ENCODE data around the gene LAMB4. TPM values are rescaled to one million over a fixed set of nuclear protein-coding genes. Genes with fewer than 3 reads are reported as not detected.

Gene LAMB4
- total RNA-seq, 1 donor from 2014 or later = not detected

DNA sequence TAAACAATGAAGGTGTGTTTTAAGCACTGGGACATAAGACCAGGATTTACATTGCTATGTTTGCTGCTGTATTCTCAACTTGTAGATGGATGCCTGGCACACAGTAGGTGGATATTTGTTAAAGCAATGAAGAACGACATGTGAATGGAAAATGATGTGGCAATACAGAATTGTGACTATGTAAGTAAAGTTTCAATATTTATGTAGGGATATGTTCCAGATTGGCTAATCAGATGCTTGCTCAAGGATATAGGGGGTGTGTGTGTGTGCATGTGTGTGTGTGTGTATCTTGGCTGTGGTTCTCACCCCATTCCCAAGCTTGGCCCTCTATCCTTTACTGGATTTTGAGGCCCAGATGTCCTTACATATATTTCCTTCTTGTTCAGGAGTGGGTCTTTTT is 84.5 kb downstream of the LAMB4 start:
- no peak for ATAC-seq (ENCODE audit: low read depth)
- intact Hi-C loops (cut with micrococcal nuclease) = no loop called here
- no peaks in the 10 kb centered on the region for H3K36me3 Mint-ChIP-seq (ENCODE audit: low read depth)
- no peaks in the 10 kb centered on the region for H3K27me3 Mint-ChIP-seq
- POLR2A ChIA-PET = no interaction called here
- no peak for DNase-seq
- no peak overlapping the region for H3K27ac Mint-ChIP-seq
- CTCF ChIA-PET = no interaction called here
- TF ChIP-seq, protein P1, sequence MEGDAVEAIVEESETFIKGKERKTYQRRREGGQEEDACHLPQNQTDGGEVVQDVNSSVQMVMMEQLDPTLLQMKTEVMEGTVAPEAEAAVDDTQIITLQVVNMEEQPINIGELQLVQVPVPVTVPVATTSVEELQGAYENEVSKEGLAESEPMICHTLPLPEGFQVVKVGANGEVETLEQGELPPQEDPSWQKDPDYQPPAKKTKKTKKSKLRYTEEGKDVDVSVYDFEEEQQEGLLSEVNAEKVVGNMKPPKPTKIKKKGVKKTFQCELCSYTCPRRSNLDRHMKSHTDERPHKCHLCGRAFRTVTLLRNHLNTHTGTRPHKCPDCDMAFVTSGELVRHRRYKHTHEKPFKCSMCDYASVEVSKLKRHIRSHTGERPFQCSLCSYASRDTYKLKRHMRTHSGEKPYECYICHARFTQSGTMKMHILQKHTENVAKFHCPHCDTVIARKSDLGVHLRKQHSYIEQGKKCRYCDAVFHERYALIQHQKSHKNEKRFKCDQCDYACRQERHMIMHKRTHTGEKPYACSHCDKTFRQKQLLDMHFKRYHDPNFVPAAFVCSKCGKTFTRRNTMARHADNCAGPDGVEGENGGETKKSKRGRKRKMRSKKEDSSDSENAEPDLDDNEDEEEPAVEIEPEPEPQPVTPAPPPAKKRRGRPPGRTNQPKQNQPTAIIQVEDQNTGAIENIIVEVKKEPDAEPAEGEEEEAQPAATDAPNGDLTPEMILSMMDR (IDR thresholded peaks at IDR 0.05) = no peak
- H3K4me3 Mint-ChIP-seq = no peak overlapping the region
- no peaks in the 10 kb centered on the region for H3K9me3 Mint-ChIP-seq
- H3K4me1 Mint-ChIP-seq = peaks cover 6% of the 10 kb centered on the region

DNA sequence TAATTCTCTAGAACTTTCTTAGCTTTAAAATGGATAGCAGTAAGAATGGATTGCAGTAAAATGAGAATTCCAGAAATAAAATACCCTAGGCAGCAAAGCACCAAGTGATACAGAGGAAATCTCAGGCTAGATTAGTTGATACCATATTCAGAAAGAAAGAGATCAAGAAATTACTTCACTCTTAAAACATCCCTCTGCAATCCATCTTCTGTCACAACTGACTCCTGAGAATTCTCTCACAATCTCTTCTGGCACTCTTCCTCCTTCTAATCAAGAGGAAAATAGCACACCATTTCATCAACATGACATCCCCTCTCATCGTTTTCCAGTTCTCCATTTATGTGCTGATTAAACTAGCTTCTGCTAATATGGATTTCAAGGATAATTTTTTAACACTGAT is 85.0 kb downstream of the LAMB4 start:
- Mint-ChIP-seq H3K4me1 (peaks cover 6% of the 10 kb centered on the region), H3K4me3 (no peak overlapping the region), H3K27me3 (no peaks in the 10 kb centered on the region), H3K36me3 (ENCODE audit: low read depth) (no peaks in the 10 kb centered on the region), H3K9me3 (no peaks in the 10 kb centered on the region), H3K27ac (no peak overlapping the region)
- ATAC-seq (ENCODE audit: low read depth) (no peak), DNase-seq (no peak)
- ChIA-PET CTCF (no interaction called here), POLR2A (no interaction called here)
- intact Hi-C loops (cut with micrococcal nuclease) = no loop called here
- TF ChIP-seq, protein P1 (IDR thresholded peaks at IDR 0.05) = no peak

DNA sequence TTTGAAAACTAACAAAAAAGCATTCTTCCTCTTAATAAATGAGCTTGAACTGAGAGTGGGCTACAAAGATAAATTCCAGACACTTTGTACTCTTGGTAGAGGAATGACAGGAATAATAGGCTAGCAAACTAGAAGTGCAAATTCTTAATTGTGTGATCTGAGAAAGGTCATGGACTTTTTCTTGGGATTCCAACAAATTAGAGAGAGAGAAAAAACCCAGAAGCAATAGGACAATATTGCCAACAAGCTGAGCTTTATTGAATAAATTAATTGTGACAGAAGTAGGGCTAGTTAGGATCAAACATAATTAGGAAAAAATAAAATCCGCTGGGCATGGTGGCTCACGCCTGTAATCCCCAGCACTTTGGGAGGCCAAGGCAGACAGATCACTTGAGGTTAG is 85.8 kb downstream of the LAMB4 start:
- POLR2A ChIA-PET = no interaction called here
- Mint-ChIP-seq H3K4me3 (no peak overlapping the region), H3K4me1 (peaks cover 6% of the 10 kb centered on the region), H3K27me3 (peaks cover 4% of the 10 kb centered on the region), H3K27ac (no peak overlapping the region), H3K36me3 (ENCODE audit: low read depth) (no peaks in the 10 kb centered on the region), H3K9me3 (no peaks in the 10 kb centered on the region)
- CTCF ChIA-PET = no interaction called here
- ATAC-seq (ENCODE audit: low read depth) = no peak
- no peak for DNase-seq
- intact Hi-C loops (cut with micrococcal nuclease) = no loop called here
- TF ChIP-seq, protein P1 (IDR thresholded peaks at IDR 0.05) = no peak

DNA sequence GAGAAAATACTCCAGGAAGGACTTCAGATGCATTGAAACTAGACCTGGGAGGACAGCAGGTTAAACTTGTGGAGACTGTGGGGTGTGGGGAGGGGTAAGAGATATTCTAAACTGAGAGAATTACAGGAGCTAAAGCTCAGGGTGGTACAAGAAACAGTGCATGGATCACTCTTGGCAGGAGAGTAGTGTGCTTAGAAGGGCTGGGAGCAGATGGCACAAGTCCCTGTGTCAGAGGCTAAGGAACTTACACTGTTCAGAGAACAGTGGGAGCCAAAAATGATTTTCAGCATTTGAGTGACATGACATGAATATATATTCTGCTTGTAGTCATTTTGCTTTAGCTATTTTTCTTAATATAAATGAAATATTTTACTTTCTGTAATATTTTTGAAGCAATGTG is 91.2 kb downstream of the LAMB4 start:
- POLR2A ChIA-PET = no interaction called here
- Mint-ChIP-seq H3K36me3 (ENCODE audit: low read depth) (no peaks in the 10 kb centered on the region), H3K4me3 (no peak overlapping the region), H3K27me3 (peaks cover 11% of the 10 kb centered on the region), H3K9me3 (no peaks in the 10 kb centered on the region), H3K4me1 (no peaks in the 10 kb centered on the region), H3K27ac (no peak overlapping the region)
- TF ChIP-seq, protein P1 (IDR thresholded peaks at IDR 0.05) = no peak
- CTCF ChIA-PET = no interaction called here
- no peak for ATAC-seq (ENCODE audit: low read depth)
- intact Hi-C loops (cut with micrococcal nuclease) = no loop called here
- DNase-seq = no peak

DNA sequence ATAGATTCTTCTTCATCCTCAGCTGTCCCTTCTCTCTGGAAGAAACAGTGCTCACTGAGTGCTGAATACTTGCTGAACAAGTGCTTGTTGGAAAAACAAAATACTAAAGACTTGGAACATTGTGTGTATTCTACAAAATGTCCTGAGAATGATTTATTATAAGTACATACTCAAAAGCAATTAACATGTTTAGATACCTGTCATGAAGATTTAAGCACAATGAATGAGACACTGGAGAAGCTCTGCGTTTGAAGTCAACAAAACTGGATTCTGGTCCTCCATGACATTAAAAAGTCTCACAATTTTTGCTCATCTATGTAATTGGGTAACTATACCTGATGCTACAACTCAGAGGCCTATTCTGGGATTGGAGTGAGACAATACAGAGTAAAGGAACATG is 92.4 kb downstream of the LAMB4 start:
- DNase-seq (no peak), ATAC-seq (ENCODE audit: low read depth) (no peak)
- Mint-ChIP-seq H3K36me3 (ENCODE audit: low read depth) (no peaks in the 10 kb centered on the region), H3K9me3 (no peaks in the 10 kb centered on the region), H3K27ac (no peak overlapping the region), H3K27me3 (peaks cover 11% of the 10 kb centered on the region), H3K4me3 (no peak overlapping the region), H3K4me1 (no peaks in the 10 kb centered on the region)
- intact Hi-C loops (cut with micrococcal nuclease) = no loop called here
- TF ChIP-seq, protein P1 (IDR thresholded peaks at IDR 0.05) = no peak
- CTCF ChIA-PET = no interaction called here
- POLR2A ChIA-PET = no interaction called here

All from activated B cell treated with CpG ODN at 0.5 μM for 24 hours (primary cell).